ENCODE results near the gene RGPD4.
"Not testable (repeated sequence)": the region's sequence is repeated elsewhere in the genome, so short reads cannot be mapped to it uniquely, and the experiment has no call there.

Gene RGPD4

GRCh38 chr2:107826749-107827148 lies at the start of gene RGPD4:
Gene RGPD4, plus strand, starts transcription at chr2:107826892. Its CDS starts 122 bp downstream, at chr2:107827014.
- not testable (repeated sequence) for DNase-seq

GRCh38 chr2:107777974-107778373 lies 48.7 kb upstream of the RGPD4 start:
- DNase-seq = no peak

- DNase-seq = no peak
These were observed 40.9 kb upstream of the RGPD4 start for GRCh38 chr2:107785756-107786155.

GRCh38 chr2:107790837-107791236 lies 35.9 kb upstream of the RGPD4 start:
- DNase-seq = no peak

GRCh38 chr2:107801498-107801897 lies 25.2 kb upstream of the RGPD4 start:
- no peak for DNase-seq

GRCh38 chr2:107804608-107805498 lies 21.8 kb upstream of the RGPD4 start:
- DNase-seq = no peak

- no peak for DNase-seq
These were observed 19.8 kb upstream of the RGPD4 start for GRCh38 chr2:107806901-107807300.

GRCh38 chr2:107807988-107808387 lies 18.7 kb upstream of the RGPD4 start:
- DNase-seq = no peak

GRCh38 chr2:107808959-107809358 lies 17.7 kb upstream of the RGPD4 start:
- DNase-seq = no peak

- DNase-seq = no peak
These were observed 16.9 kb upstream of the RGPD4 start for GRCh38 chr2:107809835-107810234.

- DNase-seq = no peak
These were observed 16.0 kb upstream of the RGPD4 start for GRCh38 chr2:107810734-107811133.

- DNase-seq = no peak
These were observed 15.3 kb upstream of the RGPD4 start for GRCh38 chr2:107811411-107811810.

GRCh38 chr2:107812006-107812405 lies 14.7 kb upstream of the RGPD4 start:
- DNase-seq = no peak

GRCh38 chr2:107817378-107817777 lies 9.3 kb upstream of the RGPD4 start:
- no peak for DNase-seq

- DNase-seq = no peak
These were observed 4.4 kb upstream of the RGPD4 start for GRCh38 chr2:107822302-107822701.

- no peak for DNase-seq
These were observed 2.1 kb upstream of the RGPD4 start for GRCh38 chr2:107824451-107825205.

GRCh38 chr2:107825206-107825563 lies 1.5 kb upstream of the RGPD4 start:
- DNase-seq = no peak

GRCh38 chr2:107829514-107829913 lies 2.8 kb downstream of the RGPD4 start:
- DNase-seq = not testable (repeated sequence)

- not testable (repeated sequence) for DNase-seq
These were observed 6.5 kb downstream of the RGPD4 start for GRCh38 chr2:107833152-107833551.

GRCh38 chr2:107833618-107834017 lies 6.9 kb downstream of the RGPD4 start:
- DNase-seq = not testable (repeated sequence)

- DNase-seq = not testable (repeated sequence)
These were observed 89.4 kb downstream of the RGPD4 start for GRCh38 chr2:107916121-107916520.

- not testable (repeated sequence) for DNase-seq
These were observed 90.1 kb downstream of the RGPD4 start for GRCh38 chr2:107916696-107917370.

GRCh38 chr2:107927034-107927534 lies 100.4 kb downstream of the RGPD4 start:
- no peak for DNase-seq

Data from activated CD4-positive, alpha-beta T cell treated with anti-CD3 and anti-CD28 coated beads for 4 hours (primary cell).